ENCODE measurements around the gene CDC42EP4.

DNA sequence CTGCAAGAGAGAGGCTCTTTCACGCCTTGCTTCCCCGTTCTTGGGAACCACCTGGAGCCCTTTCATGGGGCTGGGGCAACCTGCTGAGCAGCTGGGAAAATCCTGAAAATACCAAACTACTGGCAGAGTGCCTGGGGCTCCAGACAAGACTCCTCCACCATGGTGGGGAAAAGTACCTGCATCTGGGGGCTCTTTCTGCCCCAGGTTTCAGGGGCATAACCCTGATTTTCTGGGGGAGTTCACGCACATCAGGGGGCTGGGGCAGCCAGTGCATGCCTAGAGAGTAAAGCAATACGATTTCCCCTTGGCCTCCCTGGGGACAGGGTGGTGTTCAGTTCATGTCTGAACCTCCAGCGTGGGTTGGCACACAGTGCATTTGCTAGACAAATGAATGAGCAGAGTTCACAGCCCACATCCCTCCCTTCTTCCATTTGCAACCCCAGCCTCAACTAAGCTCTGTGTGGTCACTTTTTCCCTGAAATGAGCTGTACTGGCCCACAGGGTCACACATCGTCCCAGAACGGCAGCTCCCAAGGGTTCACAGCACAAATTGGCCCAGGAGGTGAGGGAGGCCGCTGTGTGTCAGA lies 5.2 kb upstream of the CDC42EP4 start:
- TF ChIP-seq, protein P1, sequence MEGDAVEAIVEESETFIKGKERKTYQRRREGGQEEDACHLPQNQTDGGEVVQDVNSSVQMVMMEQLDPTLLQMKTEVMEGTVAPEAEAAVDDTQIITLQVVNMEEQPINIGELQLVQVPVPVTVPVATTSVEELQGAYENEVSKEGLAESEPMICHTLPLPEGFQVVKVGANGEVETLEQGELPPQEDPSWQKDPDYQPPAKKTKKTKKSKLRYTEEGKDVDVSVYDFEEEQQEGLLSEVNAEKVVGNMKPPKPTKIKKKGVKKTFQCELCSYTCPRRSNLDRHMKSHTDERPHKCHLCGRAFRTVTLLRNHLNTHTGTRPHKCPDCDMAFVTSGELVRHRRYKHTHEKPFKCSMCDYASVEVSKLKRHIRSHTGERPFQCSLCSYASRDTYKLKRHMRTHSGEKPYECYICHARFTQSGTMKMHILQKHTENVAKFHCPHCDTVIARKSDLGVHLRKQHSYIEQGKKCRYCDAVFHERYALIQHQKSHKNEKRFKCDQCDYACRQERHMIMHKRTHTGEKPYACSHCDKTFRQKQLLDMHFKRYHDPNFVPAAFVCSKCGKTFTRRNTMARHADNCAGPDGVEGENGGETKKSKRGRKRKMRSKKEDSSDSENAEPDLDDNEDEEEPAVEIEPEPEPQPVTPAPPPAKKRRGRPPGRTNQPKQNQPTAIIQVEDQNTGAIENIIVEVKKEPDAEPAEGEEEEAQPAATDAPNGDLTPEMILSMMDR (conservative IDR thresholded peaks at IDR 0.05; ENCODE audit: low read length) = no peak
- no peak for TF ChIP-seq EZH2phosphoT487 (IDR thresholded peaks at IDR 0.05; ENCODE audit: borderline replicate concordance, low read depth, low read length)
